ENCODE results near the gene P2RX5. TPM values are rescaled to one million over a fixed set of nuclear protein-coding genes. Genes with fewer than 3 reads are reported as not detected.

The P2RX5 gene
- total and polyA plus RNA-seq, 8 donors: 1.1 to 37.5 (median 5.9) TPM; not detected in 2

DNA sequence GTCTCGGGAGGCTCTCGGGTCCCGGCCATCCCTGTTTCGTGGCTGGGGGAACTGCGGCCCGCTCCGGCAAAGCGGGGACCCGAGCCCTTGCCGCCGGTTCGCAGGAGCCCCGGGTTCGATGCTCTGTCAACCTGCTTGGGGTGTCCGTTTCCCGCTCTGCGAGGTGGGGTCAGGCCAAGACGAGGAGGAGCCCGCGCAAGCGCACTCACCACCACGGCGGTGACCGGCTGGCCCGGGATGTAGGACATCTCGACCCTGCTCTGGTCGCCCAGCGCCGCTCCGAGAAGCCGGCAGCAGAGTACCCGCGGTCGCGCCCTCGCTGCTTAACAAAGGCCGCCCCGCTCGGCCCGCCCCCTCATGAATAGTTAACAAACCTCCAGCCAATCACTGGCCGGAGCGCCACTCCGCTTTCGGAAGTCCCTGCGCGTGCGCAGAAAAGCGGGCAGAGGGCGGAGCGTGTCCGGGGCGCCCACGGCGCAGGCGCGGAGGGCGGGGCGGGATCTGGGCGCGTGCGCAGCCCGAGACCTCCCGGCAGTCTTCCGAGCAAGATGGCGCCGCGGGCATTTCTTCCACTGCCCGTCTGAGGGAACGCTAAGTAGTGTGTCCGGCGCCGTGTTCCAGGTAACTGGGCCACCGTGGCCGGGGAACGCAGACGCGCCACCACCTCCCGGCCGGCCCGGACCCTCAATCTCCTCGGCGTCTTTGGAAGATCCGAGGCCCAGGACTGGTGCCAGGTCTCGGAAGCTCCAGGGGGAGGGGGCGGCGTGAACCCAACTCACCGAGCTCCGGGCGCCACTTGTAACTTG is 27.5 kb downstream of the P2RX5 start, which contains the start of the genes EMC6 and TAX1BP3:
TSS of gene EMC6 (plus strand) at position 534 of the 806 bp plus-strand sequence. CDS start 335 bp downstream, outside the sequence.
TSS of gene TAX1BP3 (minus strand) at position 300 of the 806 bp plus-strand sequence. CDS start at position 248, 52 bp downstream.
- WGBS, 5 donors: 0 to 1% (median 0%) methylated on average over 22 to 89 of the region's 89 CpGs; no CpG with 5 or more reads in 1 of the 5 donors
- H3K36me3 ChIP-seq: peaks cover 14 to 32% (median 22%) of the 10 kb centered on the region in 4 donors
- intact Hi-C loops (cut with DNase I; ENCODE audit: low total_unique reads): no loop called here
- H3K4me1 ChIP-seq: peaks cover 30 to 61% (median 41%) of the 10 kb centered on the region in 4 donors
- H3K27me3 ChIP-seq: no peaks in the 10 kb centered on the region
- peak within 1 kb of the TSS; percentile 87 to 98 (median 94) for H3K4me3 ChIP-seq
- H3K27ac ChIP-seq: peak within 1 kb of the TSS; percentile 95 to 98 (median 97)
- DNase-seq: peak; percentile 99 to 100
- no peaks in the 10 kb centered on the region for H3K9me3 ChIP-seq
- no peak for TF ChIP-seq EP300 (IDR thresholded peaks at IDR 0.05)
- TF ChIP-seq, protein P1, sequence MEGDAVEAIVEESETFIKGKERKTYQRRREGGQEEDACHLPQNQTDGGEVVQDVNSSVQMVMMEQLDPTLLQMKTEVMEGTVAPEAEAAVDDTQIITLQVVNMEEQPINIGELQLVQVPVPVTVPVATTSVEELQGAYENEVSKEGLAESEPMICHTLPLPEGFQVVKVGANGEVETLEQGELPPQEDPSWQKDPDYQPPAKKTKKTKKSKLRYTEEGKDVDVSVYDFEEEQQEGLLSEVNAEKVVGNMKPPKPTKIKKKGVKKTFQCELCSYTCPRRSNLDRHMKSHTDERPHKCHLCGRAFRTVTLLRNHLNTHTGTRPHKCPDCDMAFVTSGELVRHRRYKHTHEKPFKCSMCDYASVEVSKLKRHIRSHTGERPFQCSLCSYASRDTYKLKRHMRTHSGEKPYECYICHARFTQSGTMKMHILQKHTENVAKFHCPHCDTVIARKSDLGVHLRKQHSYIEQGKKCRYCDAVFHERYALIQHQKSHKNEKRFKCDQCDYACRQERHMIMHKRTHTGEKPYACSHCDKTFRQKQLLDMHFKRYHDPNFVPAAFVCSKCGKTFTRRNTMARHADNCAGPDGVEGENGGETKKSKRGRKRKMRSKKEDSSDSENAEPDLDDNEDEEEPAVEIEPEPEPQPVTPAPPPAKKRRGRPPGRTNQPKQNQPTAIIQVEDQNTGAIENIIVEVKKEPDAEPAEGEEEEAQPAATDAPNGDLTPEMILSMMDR (IDR thresholded peaks at IDR 0.05): no peak
- peak; percentile 55 to 98 (median 97) for TF ChIP-seq POLR2AphosphoS5 (IDR thresholded peaks at IDR 0.05)
- peak in 2 of 4 donors; percentile 74 to 80 for TF ChIP-seq POLR2A (IDR thresholded peaks at IDR 0.05)

DNA sequence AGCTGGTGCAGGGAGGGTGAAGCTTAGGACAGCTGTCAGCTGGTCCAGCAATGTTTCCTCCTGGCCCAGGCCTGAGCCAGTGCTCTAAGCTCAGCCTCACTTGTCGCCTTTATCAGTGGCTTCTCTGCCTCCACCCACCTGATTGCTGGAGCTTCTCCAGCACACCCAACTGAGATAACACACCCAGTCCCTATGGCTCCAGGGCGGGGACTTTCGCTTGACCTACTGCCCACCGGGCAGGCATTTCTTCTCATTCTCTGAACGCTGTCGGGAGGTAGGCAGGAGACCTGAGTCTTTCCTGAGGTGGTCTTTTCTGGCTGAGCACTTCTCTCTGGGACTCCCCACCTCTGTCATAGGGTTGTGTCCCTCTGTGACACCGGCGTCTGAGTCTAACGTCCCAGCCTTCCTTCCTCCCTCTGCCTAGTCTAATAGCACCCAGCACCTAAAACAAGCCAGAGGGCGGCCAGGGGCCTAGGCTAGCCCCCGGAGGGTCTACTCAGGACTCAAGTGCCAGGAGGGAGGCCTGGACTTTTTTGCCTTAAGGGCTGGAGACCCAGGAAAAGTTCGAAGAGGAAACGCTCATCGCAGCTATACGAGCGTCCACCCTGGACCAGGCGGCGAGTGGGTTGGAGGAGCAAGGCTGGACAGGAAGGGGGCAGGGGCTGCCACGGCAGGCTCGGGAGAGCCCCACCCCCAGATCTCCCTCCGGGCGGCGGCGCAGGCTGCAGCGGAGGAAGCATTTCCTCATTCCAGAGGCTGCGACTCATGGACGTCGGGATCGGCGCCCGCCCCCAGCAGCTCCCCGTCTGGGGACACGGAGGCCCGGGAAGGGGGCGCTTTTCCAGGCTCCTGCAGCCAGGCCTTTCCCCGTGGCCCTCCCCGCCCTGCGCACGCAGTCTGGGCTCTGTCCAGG is 28.3 kb downstream of the P2RX5 start:
- H3K27me3 ChIP-seq: no peaks in the 10 kb centered on the region
- peak overlapping the region; percentile 95 to 98 (median 97) for H3K27ac ChIP-seq
- TF ChIP-seq POLR2A (IDR thresholded peaks at IDR 0.05) (peak in 1 of 4 donors; percentile 19), EP300 (IDR thresholded peaks at IDR 0.05) (no peak), POLR2AphosphoS5 (IDR thresholded peaks at IDR 0.05) (peak; percentile 64 to 88 (median 87))
- TF ChIP-seq, protein P1 (IDR thresholded peaks at IDR 0.05): no peak
- H3K4me3 ChIP-seq: peak overlapping the region; percentile 87 to 98 (median 94)
- DNase-seq: peak; percentile 91 to 97
- H3K4me1 ChIP-seq: peaks cover 33 to 70% (median 42%) of the 10 kb centered on the region in 4 donors
- peaks cover 22 to 41% (median 30%) of the 10 kb centered on the region in 4 donors for H3K36me3 ChIP-seq
- intact Hi-C loops (cut with DNase I; ENCODE audit: low total_unique reads): no loop called here
- no peaks in the 10 kb centered on the region for H3K9me3 ChIP-seq
- 3 to 8% (median 5%) methylated on average over 22 to 39 of the region's 39 CpGs for WGBS, 5 donors

DNA sequence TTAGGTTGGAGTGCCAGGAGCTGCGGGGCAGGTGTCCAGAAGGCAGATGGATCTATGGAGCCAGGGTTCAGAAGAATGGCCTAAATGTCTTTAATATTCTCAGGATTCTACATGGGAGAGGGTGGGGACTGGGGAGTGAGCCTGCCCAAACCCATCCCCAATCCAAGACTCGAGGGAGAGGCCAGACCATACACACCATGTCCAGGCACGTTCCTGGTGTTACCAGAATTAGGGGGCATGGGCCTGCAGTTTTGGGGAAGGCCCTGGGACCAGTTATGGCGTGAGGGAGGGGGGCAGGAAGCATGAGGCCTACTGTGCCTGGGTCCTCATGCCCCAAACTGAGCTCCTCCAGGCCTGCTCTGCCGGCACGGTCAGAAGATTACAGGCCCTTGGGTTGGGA is 29.4 kb downstream of the P2RX5 start:
- H3K27me3 ChIP-seq: no peaks in the 10 kb centered on the region
- DNase-seq: no peak
- 62 to 77% (median 69%) methylated on average over 4 to 6 of the region's 6 CpGs for WGBS, 5 donors
- H3K9me3 ChIP-seq: no peaks in the 10 kb centered on the region
- intact Hi-C loops (cut with DNase I; ENCODE audit: low total_unique reads): no loop called here
- peaks cover 24 to 44% (median 40%) of the 10 kb centered on the region in 4 donors for H3K36me3 ChIP-seq
- H3K4me3 ChIP-seq: peak overlapping the region; percentile 6 to 98 (median 92)
- H3K4me1 ChIP-seq: peaks cover 33 to 81% (median 42%) of the 10 kb centered on the region in 4 donors
- TF ChIP-seq EP300 (IDR thresholded peaks at IDR 0.05) (no peak), POLR2A (IDR thresholded peaks at IDR 0.05) (no peak), POLR2AphosphoS5 (IDR thresholded peaks at IDR 0.05) (no peak)
- TF ChIP-seq, protein P1 (IDR thresholded peaks at IDR 0.05): no peak
- H3K27ac ChIP-seq: peak overlapping the region; percentile 95 to 98 (median 97)
